PC-3 (cell line): Measurements from ENCODE around the gene MTMR1.

Experiments
- EZH2 ChIP-seq: fragments of 300-600 bp; sonication (generic); IDR thresholded peaks from one replicate; pipeline ENCODE4 v1.6.1; 2017; ENCODE audit warnings: antibody characterized with exemption, mild to moderate bottlenecking, low read length; ENCODE audit not compliant: unreplicated experiment
- TF ChIP-seq, protein P1 (sequence below): fragments of 300-600 bp; sonication (generic); conservative IDR thresholded peaks from 2 replicates; pipeline ENCODE4 v1.5.1; 2017; ENCODE audit warnings: antibody characterized with exemption, low read depth, mild to moderate bottlenecking, low read length

DNA sequence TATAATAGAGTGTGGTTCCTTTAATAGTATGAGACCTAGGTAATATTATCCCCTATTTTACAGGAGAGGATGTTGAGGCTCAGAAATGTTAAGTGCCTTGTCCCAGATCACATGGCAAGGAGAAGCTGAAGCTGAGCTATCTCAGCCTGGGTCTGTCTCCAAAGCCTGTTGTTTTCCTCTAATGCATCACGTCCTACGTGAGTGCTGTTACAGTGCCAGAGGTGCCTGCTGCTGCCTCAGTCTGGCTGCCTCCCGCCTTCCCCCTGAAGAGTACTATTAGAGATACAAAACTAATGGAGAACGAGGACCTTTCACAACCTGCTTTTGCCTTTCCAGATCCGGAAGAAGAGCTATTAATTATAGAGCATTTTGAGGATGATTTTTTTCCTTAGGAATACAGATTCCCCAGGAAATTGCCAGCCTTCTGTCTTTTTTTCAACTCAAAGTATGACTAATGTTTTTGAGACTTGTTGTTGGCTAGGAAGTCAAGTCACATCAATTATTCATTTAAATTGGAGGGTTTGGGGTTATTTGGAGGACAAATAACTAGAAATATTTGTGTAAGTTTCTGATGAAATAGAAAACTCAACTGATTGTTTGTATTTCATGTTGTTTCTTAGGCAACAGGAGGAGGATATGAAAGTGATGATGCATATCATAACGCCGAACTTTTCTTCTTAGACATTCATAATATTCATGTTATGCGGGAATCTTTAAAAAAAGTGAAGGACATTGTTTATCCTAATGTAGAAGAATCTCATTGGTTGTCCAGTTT lies 43.9 kb upstream of the MTMR1 start:
- no peak for TF ChIP-seq EZH2
- TF ChIP-seq, protein P1, sequence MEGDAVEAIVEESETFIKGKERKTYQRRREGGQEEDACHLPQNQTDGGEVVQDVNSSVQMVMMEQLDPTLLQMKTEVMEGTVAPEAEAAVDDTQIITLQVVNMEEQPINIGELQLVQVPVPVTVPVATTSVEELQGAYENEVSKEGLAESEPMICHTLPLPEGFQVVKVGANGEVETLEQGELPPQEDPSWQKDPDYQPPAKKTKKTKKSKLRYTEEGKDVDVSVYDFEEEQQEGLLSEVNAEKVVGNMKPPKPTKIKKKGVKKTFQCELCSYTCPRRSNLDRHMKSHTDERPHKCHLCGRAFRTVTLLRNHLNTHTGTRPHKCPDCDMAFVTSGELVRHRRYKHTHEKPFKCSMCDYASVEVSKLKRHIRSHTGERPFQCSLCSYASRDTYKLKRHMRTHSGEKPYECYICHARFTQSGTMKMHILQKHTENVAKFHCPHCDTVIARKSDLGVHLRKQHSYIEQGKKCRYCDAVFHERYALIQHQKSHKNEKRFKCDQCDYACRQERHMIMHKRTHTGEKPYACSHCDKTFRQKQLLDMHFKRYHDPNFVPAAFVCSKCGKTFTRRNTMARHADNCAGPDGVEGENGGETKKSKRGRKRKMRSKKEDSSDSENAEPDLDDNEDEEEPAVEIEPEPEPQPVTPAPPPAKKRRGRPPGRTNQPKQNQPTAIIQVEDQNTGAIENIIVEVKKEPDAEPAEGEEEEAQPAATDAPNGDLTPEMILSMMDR = no peak
